Transverse colon (tissue), 4 donors: ENCODE results near the gene ADGRG3. TPM values are rescaled to one million over a fixed set of nuclear protein-coding genes. Genes with fewer than 3 reads are reported as not detected.

ENCODE experiments used
- DNase-seq: peaks from one replicate; pipeline ENCODE4 v3.0.0-alpha.2; 2019
- H3K27ac ChIP-seq, 4 donors: fragments of 200-600 bp; sonication (generic); 2 replicates each; pipeline ENCODE4 v1.5.1; 2016 to 2018; ENCODE audit warnings: inconsistent platforms in 4 of 4
- H3K27me3 ChIP-seq: fragments of 200-600 bp; sonication (generic); 2 replicates; pipeline ENCODE4 v1.5.1; 2017; ENCODE audit warnings: inconsistent platforms
- H3K36me3 ChIP-seq, 4 donors: fragments of 200-600 bp; sonication (generic); 2 replicates each; pipeline ENCODE4 v1.5.1; 2017 to 2019; ENCODE audit warnings: inconsistent platforms in 4 of 4
- H3K4me1 ChIP-seq, 4 donors: fragments of 200-600 bp; sonication (generic); 2 replicates each; pipeline ENCODE4 v1.5.1; 2017 to 2020; ENCODE audit warnings: inconsistent platforms in 4 of 4
- H3K4me3 ChIP-seq, 4 donors: fragments of 200-600 bp; sonication (generic); 1 replicate in 1 of 4; 2 replicates in 3 of 4; pipeline versions ENCODE4 v1.5.1 to v1.6.1; 2017 to 2019; ENCODE audit warnings: inconsistent platforms in 4 of 4
- H3K9me3 ChIP-seq, 2 donors: fragments of 200-600 bp; sonication (generic); 2 replicates each; pipeline ENCODE4 v1.5.1; 2017 to 2019; ENCODE audit warnings: inconsistent platforms in 2 of 2
- EP300 ChIP-seq: sonication (generic); formaldehyde crosslinking; IDR thresholded peaks from one replicate; pipeline ENCODE4 v1.6.1; 2017; ENCODE audit warnings: antibody characterized with exemption, low read depth
- POLR2A ChIP-seq: fragments of 450-650 bp; IDR thresholded peaks from one replicate; pipeline ENCODE4 v1.6.1; 2016; ENCODE audit warnings: antibody characterized with exemption, mild to moderate bottlenecking, moderate library complexity
- POLR2AphosphoS5 ChIP-seq, 3 donors: sonication (generic); formaldehyde crosslinking; IDR thresholded peaks; one replicate each; pipeline ENCODE4 v1.6.1; 2016; ENCODE audit warnings: antibody characterized with exemption in 3 of 3
- WGBS, 2 donors: methylation state at CpG; one replicate each; pipeline ENCODE4 v1.1.5; 2018; ENCODE audit warnings: low coverage in 1 of 2; 5-methylcytosine and 5-hydroxymethylcytosine counted together
- in situ Hi-C, 4 donors: fragments of 200-750 bp; cut with MboI; loops; one replicate each; pipeline versions ENCODE4 v1.15.0 to v1.15.1; 2017; ENCODE audit warnings: low sequenced_read_pairs in 3 of 4, low pct_ligation_motif_present in 1 of 4, low pct_unique_long_range_greater_than_20kb in 1 of 4
- intact Hi-C: fragments of 100-400 bp; cut with DNase I; formaldehyde crosslinking; loops from one replicate; pipeline ENCODE4 v1.15.1; 2023; ENCODE audit warnings: low total_unique reads
- total RNA-seq, 4 donors: library from RNA; depleted of rRNA; stranded (reverse); fragments of >200 nt; gene quantifications; one replicate each; pipeline ENCODE4 v1.1.0, GENCODE V29; 2016
- TF ChIP-seq, protein P1 (sequence below), 5 experiments: fragments of 200-600 bp in 3 of 5; fragments of 450-650 bp in 2 of 5; sonication (generic) in 3 of 5; IDR thresholded peaks; 1 replicate in 2 of 5; 2 replicates in 3 of 5; pipeline ENCODE4 v1.5.1; 2016 to 2017; ENCODE audit warnings: antibody characterized with exemption in 5 of 5, inconsistent platforms in 3 of 5, mild to moderate bottlenecking in 2 of 5, moderate library complexity in 1 of 5

Gene ADGRG3
- total RNA-seq, 4 donors from 2014 or later = 1.5 to 2.7 (median 2.2) TPM; not detected in 1

DNA sequence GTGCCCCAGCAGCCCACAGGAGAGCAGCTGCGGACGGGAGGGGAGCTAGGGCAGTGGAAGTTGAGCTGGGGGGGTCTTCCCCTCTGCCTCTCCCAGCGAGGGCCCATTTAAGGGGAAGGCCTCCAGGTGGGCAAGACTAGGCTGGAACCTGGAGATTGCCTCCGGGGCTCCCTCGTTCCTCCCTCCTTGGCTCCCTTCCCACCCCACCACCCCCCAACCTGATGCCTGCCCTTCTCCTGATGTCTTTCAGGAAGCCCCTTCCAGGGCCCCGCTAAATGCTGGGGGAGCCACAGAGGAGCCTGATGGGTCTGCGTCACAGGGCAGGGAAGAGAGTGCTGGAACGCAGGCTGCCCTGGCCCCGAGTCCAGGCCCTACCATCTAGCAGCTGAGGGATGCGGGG, 22.9 kb upstream of the ADGRG3 start:
- Histone ChIP-seq H3K27ac (peak overlapping the region in 1 of 4 donors; percentile 25), H3K9me3 (no peaks in the 10 kb centered on the region), H3K36me3 (no peaks in the 10 kb centered on the region), H3K27me3 (no peaks in the 10 kb centered on the region), H3K4me3 (no peak overlapping the region), H3K4me1 (peaks cover 0 to 12% (median 7%) of the 10 kb centered on the region in 4 donors)
- intact Hi-C loops = loop anchor here (5.0 kb wide), 1 partner anchor 53 kb away; no protein-coding TSS in a partner anchor
- no peak for DNase-seq
- in situ Hi-C loops = loop anchor here in 1 of 4 donors (10.0 kb wide), 1 partner anchor 50 kb away; no protein-coding TSS in a partner anchor
- TF ChIP-seq POLR2A (no peak), EP300 (no peak), POLR2AphosphoS5 (IDR thresholded peaks at IDR 0.05) (no peak)
- TF ChIP-seq, protein P1, sequence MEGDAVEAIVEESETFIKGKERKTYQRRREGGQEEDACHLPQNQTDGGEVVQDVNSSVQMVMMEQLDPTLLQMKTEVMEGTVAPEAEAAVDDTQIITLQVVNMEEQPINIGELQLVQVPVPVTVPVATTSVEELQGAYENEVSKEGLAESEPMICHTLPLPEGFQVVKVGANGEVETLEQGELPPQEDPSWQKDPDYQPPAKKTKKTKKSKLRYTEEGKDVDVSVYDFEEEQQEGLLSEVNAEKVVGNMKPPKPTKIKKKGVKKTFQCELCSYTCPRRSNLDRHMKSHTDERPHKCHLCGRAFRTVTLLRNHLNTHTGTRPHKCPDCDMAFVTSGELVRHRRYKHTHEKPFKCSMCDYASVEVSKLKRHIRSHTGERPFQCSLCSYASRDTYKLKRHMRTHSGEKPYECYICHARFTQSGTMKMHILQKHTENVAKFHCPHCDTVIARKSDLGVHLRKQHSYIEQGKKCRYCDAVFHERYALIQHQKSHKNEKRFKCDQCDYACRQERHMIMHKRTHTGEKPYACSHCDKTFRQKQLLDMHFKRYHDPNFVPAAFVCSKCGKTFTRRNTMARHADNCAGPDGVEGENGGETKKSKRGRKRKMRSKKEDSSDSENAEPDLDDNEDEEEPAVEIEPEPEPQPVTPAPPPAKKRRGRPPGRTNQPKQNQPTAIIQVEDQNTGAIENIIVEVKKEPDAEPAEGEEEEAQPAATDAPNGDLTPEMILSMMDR (IDR thresholded peaks at IDR 0.05) = no peak
- 69% methylated on average over 10 of the region's 10 CpGs; no CpG with 5 or more reads in 1 of the 2 donors for WGBS, 2 donors

- TF ChIP-seq, protein P1 (IDR thresholded peaks at IDR 0.05) = no peak
- no peak for TF ChIP-seq POLR2A
- TF ChIP-seq POLR2AphosphoS5 (IDR thresholded peaks at IDR 0.05) = no peak
- TF ChIP-seq EP300 = no peak
- 64 to 76% methylated on average over 7 to 19 of the region's 24 CpGs for WGBS, 2 donors
- in situ Hi-C loops = loop anchor here in 1 of 4 donors (10.0 kb wide), 1 partner anchor 51 kb away; no protein-coding TSS in a partner anchor
- no peaks in the 10 kb centered on the region for H3K9me3 ChIP-seq
- H3K4me3 ChIP-seq = no peak overlapping the region
- no peak for DNase-seq
- H3K27me3 ChIP-seq = no peaks in the 10 kb centered on the region
- intact Hi-C loops = loop anchor here (5.0 kb wide), 1 partner anchor 54 kb away; no protein-coding TSS in a partner anchor
- H3K36me3 ChIP-seq = no peaks in the 10 kb centered on the region
- H3K27ac ChIP-seq = peak overlapping the region in 1 of 4 donors; percentile 25
- H3K4me1 ChIP-seq = peaks cover 0 to 12% (median 7%) of the 10 kb centered on the region in 4 donors
Observed at GRCh38 chr16:57645691-57646387, 22.3 kb upstream of the ADGRG3 start.

DNA sequence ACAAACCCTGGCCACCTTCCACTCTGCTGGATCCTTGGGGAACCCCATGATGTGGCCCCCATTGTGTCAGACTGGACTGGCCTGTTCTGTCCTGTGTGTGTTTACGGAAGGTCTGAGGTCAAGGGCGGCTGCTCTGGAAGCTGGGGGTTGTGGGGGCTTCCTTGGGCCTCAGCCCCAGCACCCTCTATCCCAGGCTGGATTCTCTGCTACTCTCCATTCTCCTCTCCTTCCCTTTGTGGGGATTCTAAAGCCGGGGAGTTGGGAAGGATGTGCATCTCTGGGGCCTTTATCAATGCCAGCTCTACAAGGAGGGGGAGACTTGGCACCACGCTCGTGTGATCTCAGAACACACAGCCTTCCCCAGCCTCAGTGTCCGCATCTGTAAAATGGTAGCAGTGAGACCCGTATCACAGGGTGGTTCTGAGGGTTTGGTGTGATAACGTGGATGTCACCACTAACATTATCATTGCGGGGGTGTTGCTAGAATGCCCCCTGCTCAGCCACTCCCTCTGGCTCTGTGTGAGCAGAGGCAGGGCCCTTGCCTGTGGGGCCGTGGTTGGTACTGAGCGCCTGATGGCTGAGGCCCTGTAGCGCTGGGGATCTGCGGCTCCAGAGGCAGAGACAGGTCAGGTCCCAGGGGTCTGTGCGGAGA, 21.6 kb upstream of the ADGRG3 start:
- peaks cover 0 to 12% (median 7%) of the 10 kb centered on the region in 4 donors for H3K4me1 ChIP-seq
- no peak for DNase-seq
- no peaks in the 10 kb centered on the region for H3K9me3 ChIP-seq
- intact Hi-C loops (loop anchor here (5.0 kb wide), 1 partner anchor 54 kb away; no protein-coding TSS in a partner anchor), in situ Hi-C loops (loop anchor here in 1 of 4 donors (10.0 kb wide), 1 partner anchor 52 kb away; no protein-coding TSS in a partner anchor)
- peak overlapping the region in 1 of 4 donors; percentile 21 for H3K27ac ChIP-seq
- TF ChIP-seq, protein P1 (IDR thresholded peaks at IDR 0.05) = no peak
- no peak for TF ChIP-seq POLR2AphosphoS5 (IDR thresholded peaks at IDR 0.05)
- no peak for TF ChIP-seq POLR2A
- TF ChIP-seq EP300 = no peak
- 69% methylated on average over 13 of the region's 14 CpGs; no CpG with 5 or more reads in 1 of the 2 donors for WGBS, 2 donors
- H3K27me3 ChIP-seq = no peaks in the 10 kb centered on the region
- H3K4me3 ChIP-seq = no peak overlapping the region
- no peaks in the 10 kb centered on the region for H3K36me3 ChIP-seq
